ENCODE results near the gene IRF6.

GRCh38 chr1:209813902-209814301 is 8.0 kb upstream of the IRF6 start:
- TF ChIP-seq CTCF (conservative IDR thresholded peaks at IDR 0.05; ENCODE audit: low read depth, low read length) = no peak
- TF ChIP-seq EZH2 (IDR thresholded peaks at IDR 0.05; ENCODE audit: low read length, unreplicated experiment) = no peak
- TF ChIP-seq EZH2phosphoT487 (IDR thresholded peaks at IDR 0.05; ENCODE audit: borderline replicate concordance, low read length) = no peak

Data from PC-3 (cell line).